Spleen (tissue), 7 donors: Measurements from ENCODE around the gene ATP23.

Source experiments
- CTCF ChIP-seq, 11 experiments: fragments of 200-600 bp in 7 of 11; fragments of 450-650 bp in 4 of 11; sonication (generic) in 4 of 11; IDR thresholded peaks in 8 of 11; conservative IDR thresholded peaks in 3 of 11; 1 replicate in 7 of 11; 2 replicates in 4 of 11; pipeline versions ENCODE4 v1.4.0 to v1.8.0; 2016 to 2021; ENCODE audit warnings: antibody characterized with exemption in 11 of 11, inconsistent platforms in 4 of 11, mild to moderate bottlenecking in 1 of 11
- POLR2A ChIP-seq, 3 donors: fragments of 450-650 bp; IDR thresholded peaks; one replicate each; pipeline ENCODE4 v1.5.1; 2017; ENCODE audit warnings: antibody characterized with exemption in 3 of 3, mild to moderate bottlenecking in 1 of 3
- POLR2AphosphoS5 ChIP-seq, 3 donors: sonication (generic); formaldehyde crosslinking; IDR thresholded peaks; one replicate each; pipeline ENCODE4 v1.5.1; 2017; ENCODE audit warnings: antibody characterized with exemption in 3 of 3
- donor health status: DM: no; HTN: no; CAD: no; lungs with moderate emphysema.
- donor health status: DM: no; HTN: no; CAD: no.
- donor health status: DM: no; HTN: no; CAD: no.

- TF ChIP-seq CTCF (IDR thresholded peaks at IDR 0.05 in 8 of 11, conservative IDR thresholded peaks at IDR 0.05 in 3 of 11) (no peak), POLR2AphosphoS5 (IDR thresholded peaks at IDR 0.05) (no peak), POLR2A (IDR thresholded peaks at IDR 0.05) (no peak)
These were observed 1.1 kb upstream of the ATP23 start for GRCh38 chr12:57940052-57940914.
